GM21447 (cell line): Measurements from ENCODE around the gene ARHGEF38.
"Not testable (repeated sequence)": the region's sequence is repeated elsewhere in the genome, so short reads cannot be mapped to it uniquely, and the experiment has no call there.

Experiments
- ATAC-seq: cut with Tn5 transposase; IDR thresholded peaks from one replicate; pipeline ENCODE4 v1.9.1; 2021; ENCODE audit not compliant: unreplicated experiment

Gene ARHGEF38

GRCh38 chr4:105709081-105709450 lies 156.6 kb downstream of the ARHGEF38 start:
- peak; percentile 41 for ATAC-seq

GRCh38 chr4:105710012-105710600 lies 157.7 kb downstream of the ARHGEF38 start:
- no peak for ATAC-seq

- ATAC-seq = no peak
Observed at GRCh38 chr4:105710678-105711077, 158.3 kb downstream of the ARHGEF38 start.

- ATAC-seq = no peak
Observed at GRCh38 chr4:105712766-105713165, 160.3 kb downstream of the ARHGEF38 start.

GRCh38 chr4:105714071-105714521 lies 161.7 kb downstream of the ARHGEF38 start:
- ATAC-seq = peak; percentile 60

GRCh38 chr4:105714932-105715331 lies 162.5 kb downstream of the ARHGEF38 start:
- no peak for ATAC-seq

GRCh38 chr4:105715692-105716278 lies 163.4 kb downstream of the ARHGEF38 start:
- no peak for ATAC-seq

GRCh38 chr4:105719204-105719603 lies 166.8 kb downstream of the ARHGEF38 start:
- no peak for ATAC-seq

- no peak for ATAC-seq
Observed at GRCh38 chr4:105725623-105726022, 173.2 kb downstream of the ARHGEF38 start.

GRCh38 chr4:105729895-105730294 lies 177.5 kb downstream of the ARHGEF38 start:
- not testable (repeated sequence) for ATAC-seq
